ENCODE results near the gene S100A14.
"Not testable (repeated sequence)": the region's sequence is repeated elsewhere in the genome, so short reads cannot be mapped to it uniquely, and the experiment has no call there.

S100A14 gene

GRCh38 chr1:153592748-153593147 lies 23.4 kb downstream of the S100A14 start:
- no peak for TF ChIP-seq CTCF (IDR thresholded peaks at IDR 0.05; ENCODE audit: borderline replicate concordance, insufficient read depth, low read depth, low read length)
- no peak overlapping the region for H3K4me3 ChIP-seq (ENCODE audit: low read depth, low read length)

- no peak for TF ChIP-seq CTCF (IDR thresholded peaks at IDR 0.05; ENCODE audit: borderline replicate concordance, insufficient read depth, low read depth, low read length)
- no peak overlapping the region for H3K4me3 ChIP-seq (ENCODE audit: low read depth, low read length)
Observed at GRCh38 chr1:153588482-153588881, 27.6 kb downstream of the S100A14 start.

GRCh38 chr1:153588033-153588432 lies 28.1 kb downstream of the S100A14 start:
- not testable (repeated sequence) for H3K4me3 ChIP-seq (ENCODE audit: low read depth, low read length)

- no peak for TF ChIP-seq CTCF (IDR thresholded peaks at IDR 0.05; ENCODE audit: borderline replicate concordance, insufficient read depth, low read depth, low read length)
- no peak overlapping the region for H3K4me3 ChIP-seq (ENCODE audit: low read depth, low read length)
Observed at GRCh38 chr1:153587314-153587713, 28.8 kb downstream of the S100A14 start.

GRCh38 chr1:153586347-153586746 lies 29.8 kb downstream of the S100A14 start:
- no peak overlapping the region for H3K4me3 ChIP-seq (ENCODE audit: low read depth, low read length)
- no peak for TF ChIP-seq CTCF (IDR thresholded peaks at IDR 0.05; ENCODE audit: borderline replicate concordance, insufficient read depth, low read depth, low read length)

- H3K4me3 ChIP-seq (ENCODE audit: low read depth, low read length): no peak overlapping the region
- no peak for TF ChIP-seq CTCF (IDR thresholded peaks at IDR 0.05; ENCODE audit: borderline replicate concordance, insufficient read depth, low read depth, low read length)
Observed at GRCh38 chr1:153585006-153585405, 31.1 kb downstream of the S100A14 start.

GRCh38 chr1:153583976-153584375 lies 32.1 kb downstream of the S100A14 start:
- no peak for TF ChIP-seq CTCF (IDR thresholded peaks at IDR 0.05; ENCODE audit: borderline replicate concordance, insufficient read depth, low read depth, low read length)
- no peak overlapping the region for H3K4me3 ChIP-seq (ENCODE audit: low read depth, low read length)

GRCh38 chr1:153583514-153583913 lies 32.6 kb downstream of the S100A14 start:
- H3K4me3 ChIP-seq (ENCODE audit: low read depth, low read length): not testable (repeated sequence)

GRCh38 chr1:153582836-153583235 lies 33.3 kb downstream of the S100A14 start:
- not testable (repeated sequence) for H3K4me3 ChIP-seq (ENCODE audit: low read depth, low read length)
